HG02884 (cell line): ENCODE data around the gene RINT1.
A peak's percentile ranks its signal among the peaks of the same experiment; 100 is the strongest.
"Not testable (repeated sequence)": the region's sequence is repeated elsewhere in the genome, so short reads cannot be mapped to it uniquely, and the experiment has no call there.

Experiments
- ATAC-seq: cut with Tn5 transposase; IDR thresholded peaks from one replicate; pipeline ENCODE4 v1.9.1; 2021; ENCODE audit warnings: mild to moderate bottlenecking, moderate library complexity; ENCODE audit not compliant: unreplicated experiment

Gene RINT1

DNA sequence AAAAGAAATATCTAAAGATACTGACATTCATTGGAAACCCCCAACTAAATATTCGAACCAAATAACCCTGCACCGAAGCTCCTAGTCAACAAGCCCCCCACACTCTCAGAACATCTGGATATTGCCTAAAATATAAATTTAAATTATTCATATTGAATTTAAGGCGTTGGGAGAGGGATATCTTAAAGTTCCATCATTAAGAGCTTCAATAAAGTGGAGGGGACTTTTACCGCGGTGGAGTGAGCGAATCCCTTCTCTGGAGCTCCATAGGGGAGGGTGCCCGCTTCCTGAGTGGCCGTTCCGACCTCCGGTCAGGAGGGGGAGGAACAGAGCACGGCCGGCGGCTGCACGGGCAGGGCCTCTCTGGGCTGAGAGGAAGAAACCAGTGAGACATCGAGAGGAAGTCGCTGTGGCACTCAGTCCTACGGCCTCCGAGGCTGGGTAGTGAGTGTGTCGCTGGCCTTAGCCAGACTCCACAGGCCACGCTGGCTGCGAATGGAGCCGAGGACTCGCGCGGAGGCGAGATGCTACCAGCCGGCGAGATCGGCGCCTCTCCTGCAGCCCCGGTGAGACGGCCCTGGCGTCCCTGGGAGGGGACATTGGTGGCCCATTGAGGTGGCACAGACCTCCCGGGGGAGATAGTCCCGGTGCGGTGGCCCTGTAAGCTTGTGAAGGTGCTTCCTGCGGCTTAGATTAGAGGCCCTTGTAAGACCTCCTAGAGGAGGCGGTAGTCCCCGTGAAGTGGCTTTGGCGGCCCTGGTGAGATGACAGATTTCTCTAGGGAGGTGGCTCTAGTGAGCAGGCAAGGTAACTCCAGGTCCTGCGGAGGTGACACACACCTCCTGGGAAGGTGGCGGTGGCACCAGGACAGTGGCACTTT is at the start of gene RINT1:
Gene RINT1, plus strand, starts transcription at position 410 of the 880 bp plus-strand sequence. Its CDS starts 115 bp downstream, at position 525.
- peak; percentile 91 for ATAC-seq

DNA sequence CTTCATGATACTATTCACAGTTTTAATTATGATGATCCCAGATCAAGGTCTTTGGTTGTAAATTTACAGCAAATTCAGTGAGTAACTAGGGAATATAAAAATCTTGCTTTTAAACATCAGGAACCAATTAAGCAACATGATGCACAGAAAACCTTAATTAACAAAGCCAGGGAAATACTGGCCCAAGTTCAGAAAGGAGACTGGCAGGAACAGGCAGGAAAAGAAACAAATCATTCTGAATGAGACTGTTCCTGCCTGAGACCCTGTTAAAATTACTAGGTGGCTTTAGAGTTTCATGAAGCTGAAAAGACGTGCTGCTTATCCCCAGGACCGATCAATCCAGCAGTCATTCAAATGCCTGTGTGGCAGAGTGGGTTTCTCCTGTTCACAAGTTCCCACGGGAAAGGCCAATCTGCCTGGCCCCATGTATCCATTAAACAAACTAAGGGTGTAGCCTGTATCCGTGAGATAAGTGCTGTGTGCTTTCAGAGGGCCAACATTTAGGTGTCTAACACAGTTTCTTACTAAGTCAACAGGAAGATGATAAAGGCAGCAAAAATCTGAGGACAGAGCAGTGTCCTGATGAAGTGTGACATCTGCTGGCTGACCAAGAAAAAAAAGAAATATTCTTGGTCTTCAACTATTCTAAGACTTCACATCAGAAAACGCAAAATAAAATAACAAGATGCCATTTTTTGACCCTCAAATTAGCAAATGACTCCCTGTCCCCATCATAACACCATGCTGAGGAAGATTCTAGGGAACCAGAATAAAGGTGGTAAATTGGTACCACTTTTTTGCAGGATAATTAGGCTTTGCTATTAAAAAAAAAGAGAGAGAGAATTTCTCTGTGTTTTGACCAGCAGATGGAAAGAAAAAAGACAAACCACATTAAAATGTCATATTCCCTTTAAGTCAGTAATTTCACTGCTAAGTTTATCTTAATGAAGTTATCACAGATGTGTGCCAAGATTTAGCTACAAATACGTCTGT is 44.1 kb upstream of the RINT1 start:
- ATAC-seq: no peak

DNA sequence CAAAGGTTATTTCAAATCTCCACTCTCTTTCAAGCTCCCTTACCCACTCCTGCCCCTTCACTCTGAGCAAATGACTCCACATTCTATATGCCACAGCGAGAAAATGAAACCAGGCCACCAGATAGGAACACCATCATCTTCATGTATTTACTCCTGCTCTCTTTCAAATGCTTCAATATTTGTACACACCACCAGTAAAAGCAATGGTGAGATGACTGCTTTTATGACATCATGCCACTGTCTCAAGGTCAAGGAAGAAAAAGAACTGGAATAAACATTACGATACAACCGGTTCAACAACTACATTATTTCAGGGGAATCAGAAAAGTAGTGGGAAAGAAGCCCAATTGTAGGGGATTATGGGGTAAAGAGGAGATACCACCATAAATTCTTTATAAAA is 42.6 kb upstream of the RINT1 start:
- no peak for ATAC-seq

DNA sequence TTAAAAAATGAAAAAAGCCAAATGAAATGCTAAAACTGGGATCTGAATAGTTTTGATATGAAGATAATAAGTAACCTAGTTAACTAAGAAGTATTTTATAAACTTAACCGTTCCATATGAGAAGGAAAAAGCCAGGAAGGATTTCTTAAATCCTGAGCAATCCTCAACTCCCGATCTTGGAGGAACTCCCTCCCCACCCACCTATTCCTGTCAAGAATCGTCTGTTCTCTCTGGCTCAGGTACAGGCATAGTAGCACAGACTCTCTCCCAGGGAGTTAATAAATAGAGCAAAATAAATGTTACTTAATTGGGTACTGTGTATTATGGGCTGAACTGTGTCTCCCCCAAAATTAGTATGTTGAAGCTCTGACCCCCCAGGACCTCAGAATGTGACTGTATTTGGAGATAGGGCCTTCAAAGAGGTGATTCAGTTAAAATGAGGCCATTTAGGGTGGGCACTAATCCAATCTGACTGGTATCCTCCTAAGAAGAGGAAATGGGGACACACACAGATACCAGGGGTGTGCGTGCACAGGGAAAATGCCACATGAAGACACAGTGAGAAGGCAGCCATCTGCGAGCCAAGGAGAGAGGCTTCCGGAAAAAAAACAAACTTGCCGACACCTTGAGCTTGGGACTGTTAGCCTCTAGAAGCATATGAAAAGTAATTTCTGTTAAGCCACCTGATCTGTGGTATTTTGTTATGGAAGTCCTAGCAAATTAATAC is 38.6 kb upstream of the RINT1 start:
- no peak for ATAC-seq

DNA sequence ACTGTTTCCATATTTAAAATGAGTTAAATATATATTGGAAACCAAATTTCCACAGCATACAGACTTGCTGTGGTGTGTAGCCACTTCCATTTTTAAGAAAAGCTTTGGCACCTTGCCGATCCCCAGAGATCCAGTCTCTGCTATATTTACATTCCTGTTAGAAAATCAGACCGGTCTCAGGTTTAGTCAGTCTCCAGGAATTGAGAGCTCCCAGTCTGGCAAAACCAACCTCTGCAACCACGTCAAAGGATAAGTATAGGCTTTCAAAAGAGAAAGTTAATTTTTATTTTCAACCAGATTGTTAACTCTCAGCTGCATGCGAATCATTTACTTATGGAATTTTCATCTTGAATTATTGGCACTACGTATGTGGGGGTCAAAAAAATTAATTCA is 38.1 kb upstream of the RINT1 start:
- ATAC-seq: no peak

DNA sequence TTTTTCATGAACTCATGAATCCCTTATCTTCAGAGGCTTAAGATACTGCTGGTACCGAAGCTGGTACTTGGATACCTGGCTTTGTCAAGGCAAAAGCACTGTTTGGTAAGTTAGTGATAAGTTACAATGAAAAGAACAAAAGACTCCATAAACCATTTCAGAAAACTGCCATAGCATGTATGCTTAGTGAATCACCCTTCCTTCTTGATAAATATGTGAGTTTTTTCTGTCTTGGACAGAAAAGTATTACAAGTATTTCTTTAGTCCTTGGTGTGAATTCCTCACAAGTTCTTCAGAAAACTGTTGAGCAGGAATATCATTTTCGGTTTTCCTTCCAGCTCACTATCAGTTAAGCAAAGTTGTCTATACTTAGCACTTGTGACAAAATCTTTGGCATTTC is 35.5 kb upstream of the RINT1 start:
- ATAC-seq: no peak

DNA sequence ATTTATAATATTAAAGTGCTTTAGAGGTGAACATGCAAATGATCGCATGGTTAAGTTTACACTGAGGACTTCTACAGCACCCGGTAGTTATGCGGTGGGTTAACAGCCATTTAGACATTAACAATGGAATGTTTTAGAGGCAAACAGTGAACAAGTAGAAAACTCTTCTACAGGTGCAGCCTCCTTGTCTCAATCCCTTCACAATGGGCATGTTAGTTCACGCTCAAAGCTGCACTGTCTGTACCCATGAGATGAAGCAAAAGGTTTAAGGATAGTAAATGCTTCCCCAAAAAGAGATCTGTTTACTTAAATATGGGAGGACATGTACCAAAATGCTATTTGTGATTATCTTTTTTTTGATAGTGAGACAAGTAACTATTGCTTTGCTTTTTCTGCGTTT is 35.0 kb upstream of the RINT1 start:
- no peak for ATAC-seq

DNA sequence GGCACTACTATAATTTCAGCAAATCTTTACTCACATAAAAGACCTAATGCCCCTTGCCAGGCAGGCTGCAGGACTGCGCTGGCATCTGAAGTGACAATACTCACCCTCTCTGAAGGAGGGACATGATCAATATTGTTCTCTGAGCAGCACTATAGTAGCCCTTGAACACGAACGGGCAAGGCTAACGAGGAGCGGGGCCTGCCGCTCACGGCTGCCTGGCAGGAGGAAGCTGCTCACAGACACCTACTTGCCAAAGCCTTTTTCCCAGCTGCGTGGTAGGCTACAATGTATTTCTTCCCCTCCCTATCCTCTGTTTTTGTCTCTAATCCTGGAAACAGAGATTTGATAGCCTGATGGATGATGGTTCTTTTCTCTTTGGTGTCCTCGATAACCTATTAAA is 29.8 kb upstream of the RINT1 start:
- no peak for ATAC-seq

DNA sequence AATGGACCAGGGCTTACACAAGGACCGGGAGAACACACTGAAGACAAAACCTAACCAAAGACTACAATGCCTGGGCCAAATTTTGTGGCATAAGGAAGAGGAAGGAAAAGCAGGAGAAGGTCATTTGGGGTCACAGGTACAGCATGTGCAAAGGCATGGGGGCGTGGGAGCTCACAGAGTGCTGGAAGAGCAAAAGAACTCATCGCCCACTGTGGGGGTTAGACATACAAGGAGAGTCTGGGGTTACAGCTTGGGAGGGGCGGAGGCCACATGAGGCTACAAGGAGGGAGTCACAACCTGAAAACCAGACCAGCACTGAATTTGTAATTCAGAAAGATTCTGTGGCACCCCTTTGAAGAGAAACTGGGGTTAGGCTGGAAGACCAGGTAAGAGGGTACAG is 19.6 kb upstream of the RINT1 start:
- no peak for ATAC-seq

DNA sequence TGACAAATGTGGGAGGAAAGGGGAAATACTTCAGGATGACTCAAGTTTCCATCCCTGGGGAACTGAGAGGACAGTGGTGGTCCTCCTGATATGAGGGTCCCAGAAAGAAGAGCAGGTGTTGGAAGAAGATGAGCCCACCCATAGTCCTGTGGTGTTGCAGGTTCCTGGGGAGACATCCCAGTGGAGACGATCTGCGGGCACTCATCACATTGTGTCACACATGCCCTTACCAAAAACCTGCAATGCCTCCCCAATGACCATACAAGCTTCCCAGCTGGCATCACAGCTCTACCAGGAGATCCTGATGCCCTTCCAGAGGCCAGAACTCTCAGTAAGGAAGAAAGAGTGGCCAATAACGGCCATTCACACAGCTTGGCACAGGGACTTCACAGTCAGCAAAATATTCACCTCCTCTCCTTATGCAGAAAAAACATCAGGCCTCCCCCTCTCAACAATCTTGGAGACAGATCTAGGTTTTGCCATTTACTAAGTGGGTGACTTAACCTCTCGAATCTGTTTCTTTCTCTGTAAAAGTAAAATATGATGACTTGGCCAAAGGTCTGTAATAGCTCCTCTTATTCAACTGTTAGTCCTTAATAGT is 19.0 kb upstream of the RINT1 start:
- ATAC-seq: no peak

DNA sequence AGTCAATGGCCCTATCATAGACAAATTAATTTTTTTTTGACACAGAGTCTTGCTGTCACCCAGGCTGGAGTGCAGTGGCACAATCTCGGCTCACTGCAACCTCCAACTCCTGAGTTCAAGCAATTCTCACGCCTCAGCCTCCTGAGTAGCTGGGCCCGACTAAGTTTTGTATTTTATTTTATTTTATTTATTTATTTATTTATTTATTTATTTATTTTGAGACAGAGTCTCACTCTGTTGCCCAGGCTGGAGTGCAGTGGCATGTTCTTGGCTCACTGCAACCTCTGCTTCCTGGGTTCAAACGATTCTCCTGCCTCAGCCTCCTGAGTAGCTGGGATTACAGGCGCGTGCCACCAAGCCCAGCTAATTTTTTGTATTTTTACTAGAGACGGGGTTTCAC is 16.4 kb upstream of the RINT1 start:
- not testable (repeated sequence) for ATAC-seq

DNA sequence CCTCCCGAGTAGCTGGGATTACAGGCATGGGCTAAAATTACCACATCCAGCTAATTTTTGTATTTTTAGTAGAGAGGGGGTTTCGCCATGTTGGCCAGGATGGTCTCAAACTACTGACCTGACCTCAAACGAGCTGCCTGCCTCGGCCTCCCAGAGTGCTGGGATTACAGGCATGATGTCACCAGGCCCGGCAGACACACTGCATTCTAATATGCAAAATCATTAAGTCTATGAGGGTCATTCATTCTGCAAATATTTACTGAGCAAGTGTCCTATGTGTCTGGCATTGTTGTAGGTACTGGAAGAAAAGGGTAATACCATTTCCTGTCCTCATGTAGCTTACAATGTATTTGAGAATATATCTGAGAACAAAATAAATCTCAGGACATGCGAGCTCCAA is 12.6 kb upstream of the RINT1 start:
- no peak for ATAC-seq

DNA sequence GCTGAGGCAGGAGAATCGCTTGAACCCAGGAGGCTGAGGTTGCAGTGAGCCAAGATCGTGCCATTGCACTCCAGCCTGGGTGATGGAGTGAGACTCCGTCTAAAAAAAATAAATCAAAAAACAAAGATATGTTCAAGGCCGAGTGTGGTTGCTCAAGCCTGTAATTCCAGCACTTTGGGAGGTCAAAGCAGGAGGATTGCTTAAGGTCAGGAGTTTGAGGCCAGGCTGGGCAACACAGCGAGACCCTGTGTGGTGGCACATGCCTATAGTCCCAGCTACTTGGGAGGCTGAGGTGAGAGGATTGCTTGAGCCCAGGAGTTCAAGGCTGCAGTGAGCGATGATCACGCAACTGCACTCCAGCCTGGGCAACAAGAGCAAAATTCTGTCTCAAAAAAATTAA is 11.4 kb upstream of the RINT1 start:
- ATAC-seq: not testable (repeated sequence)

DNA sequence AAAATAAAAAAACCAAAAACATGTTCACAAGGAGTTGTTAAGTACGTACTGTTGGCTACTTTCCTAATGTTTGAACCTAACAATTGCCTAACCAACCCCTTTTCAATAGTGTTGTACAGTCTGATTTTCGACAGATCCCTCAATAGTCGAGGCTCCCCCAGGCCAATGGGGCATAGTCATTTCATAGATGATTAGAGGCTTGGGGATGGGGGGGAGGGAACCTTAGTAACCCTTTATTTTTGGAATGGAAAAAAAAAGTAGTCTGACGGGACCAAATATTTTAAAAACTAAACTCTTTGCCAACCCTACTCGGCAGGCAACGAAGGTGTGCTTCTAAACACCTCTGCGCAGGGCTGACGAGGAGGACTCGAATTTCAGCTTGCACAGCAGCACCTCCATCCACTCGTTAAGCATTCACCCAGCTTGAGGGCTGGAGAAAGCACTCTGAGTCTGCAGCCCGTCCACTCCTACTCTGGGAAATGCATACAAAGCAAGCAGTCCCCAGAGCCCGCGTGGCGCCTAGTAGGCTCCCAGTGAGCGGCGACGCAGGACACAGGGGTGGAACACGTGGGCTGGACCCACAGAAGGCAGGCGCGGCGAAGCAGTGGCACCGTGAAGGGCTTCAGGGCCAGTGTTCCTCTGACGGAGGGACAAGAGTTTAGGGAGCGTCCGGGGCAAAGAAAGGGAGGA is 10.8 kb upstream of the RINT1 start:
- peak; percentile 48 for ATAC-seq

DNA sequence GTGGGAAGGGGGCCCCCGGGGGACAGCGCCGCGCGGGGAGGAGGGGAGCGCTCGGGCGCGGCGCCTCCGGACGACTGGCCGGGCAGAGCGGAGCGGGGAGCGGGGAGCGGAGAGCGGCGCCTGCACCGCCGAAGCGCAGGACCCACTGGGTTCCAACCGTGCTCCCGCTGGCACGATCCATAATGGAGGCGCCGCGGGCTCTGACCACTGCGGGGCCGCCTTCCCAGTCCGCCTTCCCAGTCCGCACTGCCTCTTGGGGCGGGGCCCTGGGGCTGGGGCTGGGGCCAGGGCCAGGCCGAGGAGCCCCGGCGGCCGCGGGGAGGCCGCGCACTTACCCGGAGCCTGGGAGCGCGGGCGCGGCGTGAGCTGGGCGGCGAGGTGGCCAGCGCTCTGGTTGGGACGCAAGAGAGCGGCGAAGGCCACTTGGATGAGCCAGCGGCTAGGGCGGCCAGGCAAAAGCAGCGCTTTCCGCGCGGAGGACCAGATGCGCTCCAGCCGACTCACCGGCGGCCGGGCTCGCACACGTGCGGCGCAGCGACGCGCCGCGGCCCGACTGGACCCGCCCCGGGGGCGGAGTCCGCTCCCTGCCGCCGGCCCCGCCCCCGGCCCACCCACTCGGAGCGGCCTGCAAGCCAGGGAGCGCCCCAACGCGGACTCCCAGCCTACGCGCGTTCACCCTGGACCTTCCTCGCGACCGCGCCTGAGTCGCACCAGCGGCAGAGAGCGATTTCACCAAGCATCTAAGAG is 10.1 kb upstream of the RINT1 start, which contains the start of gene PUS7:
Gene PUS7, minus strand, starts transcription at position 555 of the 747 bp plus-strand sequence. CDS start 13,759 bp downstream, outside the sequence.
- ATAC-seq: peak; percentile 75

DNA sequence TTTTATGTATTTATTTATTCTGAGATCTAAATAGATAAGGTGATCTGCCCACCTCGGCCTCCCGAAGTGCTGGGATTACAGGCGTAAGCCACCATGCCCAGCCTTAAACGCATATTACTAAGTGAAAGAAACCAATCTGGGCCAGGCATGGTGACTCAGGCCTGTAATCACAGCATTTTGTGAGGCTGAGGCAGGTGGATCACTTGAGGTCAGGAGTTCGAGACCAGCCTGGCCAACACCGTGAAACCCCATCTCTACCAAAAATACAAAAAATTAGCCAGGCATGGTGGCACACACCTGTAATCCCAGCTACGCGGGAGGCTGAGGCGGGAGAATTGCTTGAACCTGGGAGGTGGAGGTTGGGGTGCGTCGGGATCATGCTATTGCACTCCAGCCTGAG is 7.6 kb upstream of the RINT1 start:
- ATAC-seq: not testable (repeated sequence)

DNA sequence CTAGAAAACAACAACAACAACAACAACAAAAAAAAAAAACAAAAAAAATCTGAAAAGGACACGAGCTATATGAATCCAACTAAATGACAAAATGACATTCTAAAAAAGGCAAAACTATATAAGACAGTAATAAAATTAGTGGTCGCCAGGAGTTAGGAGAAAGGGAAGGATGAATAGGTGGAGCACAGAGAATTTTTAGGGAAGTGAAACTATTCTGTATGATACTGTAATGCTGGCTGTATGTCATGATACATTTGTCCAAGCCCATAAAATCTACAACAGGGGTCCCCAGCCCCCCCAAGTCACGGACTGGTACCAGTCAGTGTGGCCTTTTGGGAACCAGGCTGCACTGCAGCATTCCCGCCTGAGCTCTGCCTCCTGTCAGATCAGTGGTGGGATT is 7.2 kb upstream of the RINT1 start:
- ATAC-seq: no peak

DNA sequence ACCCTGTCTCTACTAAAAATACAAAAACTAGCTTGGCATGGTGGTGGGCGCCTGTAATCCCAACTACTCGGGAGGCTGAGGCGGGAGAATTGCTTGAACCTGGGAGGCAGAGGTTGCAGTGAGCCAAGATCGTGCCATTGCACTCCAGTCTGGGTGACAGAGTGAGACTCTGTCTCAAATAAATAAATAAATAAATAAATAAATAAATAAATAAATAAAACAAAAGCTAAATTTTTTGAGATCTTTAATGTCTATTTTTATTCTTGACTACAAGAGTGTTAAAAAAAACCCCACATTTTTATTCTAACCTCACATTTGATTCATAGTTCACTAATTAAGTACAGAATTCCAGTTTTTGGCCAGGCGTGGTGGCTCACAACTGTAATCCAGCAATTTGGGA is 4.3 kb upstream of the RINT1 start:
- ATAC-seq: not testable (repeated sequence)

DNA sequence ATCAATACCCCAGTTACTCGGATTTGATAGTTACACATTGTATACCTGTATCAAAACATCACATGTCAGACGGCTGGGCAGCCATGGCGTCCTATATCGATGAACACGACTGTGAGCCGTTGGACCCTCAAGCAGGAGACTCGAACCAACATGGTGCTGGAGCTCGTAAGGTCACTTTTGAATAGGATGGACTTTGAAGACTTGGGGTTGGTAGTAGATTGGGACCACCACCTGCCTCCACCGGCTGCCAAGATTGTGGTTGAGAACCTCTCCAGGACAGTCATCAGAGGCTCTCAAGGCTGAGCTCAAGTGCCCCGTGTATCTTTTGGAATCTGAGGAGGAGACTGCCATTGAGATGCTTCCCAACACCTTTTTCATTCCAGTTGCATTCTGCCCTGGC is 1.9 kb upstream of the RINT1 start:
- ATAC-seq: no peak
